C4-2B (cell line): ENCODE results near the gene CFAP107.

Experiments used
- CTCF ChIP-seq: fragments of 450-650 bp; conservative IDR thresholded peaks from 2 replicates; pipeline ENCODE4 v1.5.1; 2017; ENCODE audit warnings: mild to moderate bottlenecking
- ZFX ChIP-seq: fragments of 450-650 bp; IDR thresholded peaks from 2 replicates; pipeline ENCODE4 v1.6.1; 2017

GRCh38 chr1:12709091-12709491 lies 36.9 kb upstream of the CFAP107 start:
- no peak for TF ChIP-seq CTCF
- no peak for TF ChIP-seq ZFX
